Activated CD4-positive, alpha-beta T cell treated with anti-CD3 and anti-CD28 coated beads for 48 hours (primary cell): Measurements from ENCODE around the gene IPO7.

Experiments used
- DNase-seq: peaks from one replicate; pipeline ENCODE4 v3.0.0-alpha.2; 2020

Gene IPO7

GRCh38 chr11:9495803-9496514 lies 111.5 kb downstream of the IPO7 start:
- DNase-seq, result no peak
